IPS DF 4.7 (cell line): ENCODE data around the gene ZBTB1.

Experiments
- DNase-seq: peaks from one replicate; pipeline ENCODE4 v3.0.0-alpha.2; 2013; ENCODE audit warnings: low spot score; ENCODE audit errors: extremely low read depth

ZBTB1 gene, protein sequence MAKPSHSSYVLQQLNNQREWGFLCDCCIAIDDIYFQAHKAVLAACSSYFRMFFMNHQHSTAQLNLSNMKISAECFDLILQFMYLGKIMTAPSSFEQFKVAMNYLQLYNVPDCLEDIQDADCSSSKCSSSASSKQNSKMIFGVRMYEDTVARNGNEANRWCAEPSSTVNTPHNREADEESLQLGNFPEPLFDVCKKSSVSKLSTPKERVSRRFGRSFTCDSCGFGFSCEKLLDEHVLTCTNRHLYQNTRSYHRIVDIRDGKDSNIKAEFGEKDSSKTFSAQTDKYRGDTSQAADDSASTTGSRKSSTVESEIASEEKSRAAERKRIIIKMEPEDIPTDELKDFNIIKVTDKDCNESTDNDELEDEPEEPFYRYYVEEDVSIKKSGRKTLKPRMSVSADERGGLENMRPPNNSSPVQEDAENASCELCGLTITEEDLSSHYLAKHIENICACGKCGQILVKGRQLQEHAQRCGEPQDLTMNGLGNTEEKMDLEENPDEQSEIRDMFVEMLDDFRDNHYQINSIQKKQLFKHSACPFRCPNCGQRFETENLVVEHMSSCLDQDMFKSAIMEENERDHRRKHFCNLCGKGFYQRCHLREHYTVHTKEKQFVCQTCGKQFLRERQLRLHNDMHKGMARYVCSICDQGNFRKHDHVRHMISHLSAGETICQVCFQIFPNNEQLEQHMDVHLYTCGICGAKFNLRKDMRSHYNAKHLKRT

GRCh38 chr14:64504310-64504896 lies at the start of gene ZBTB1:
TSS of gene ZBTB1 (plus strand) at chr14:64504770. CDS start at chr14:64521505, 16,735 bp downstream.
- DNase-seq, result no peak

DNA sequence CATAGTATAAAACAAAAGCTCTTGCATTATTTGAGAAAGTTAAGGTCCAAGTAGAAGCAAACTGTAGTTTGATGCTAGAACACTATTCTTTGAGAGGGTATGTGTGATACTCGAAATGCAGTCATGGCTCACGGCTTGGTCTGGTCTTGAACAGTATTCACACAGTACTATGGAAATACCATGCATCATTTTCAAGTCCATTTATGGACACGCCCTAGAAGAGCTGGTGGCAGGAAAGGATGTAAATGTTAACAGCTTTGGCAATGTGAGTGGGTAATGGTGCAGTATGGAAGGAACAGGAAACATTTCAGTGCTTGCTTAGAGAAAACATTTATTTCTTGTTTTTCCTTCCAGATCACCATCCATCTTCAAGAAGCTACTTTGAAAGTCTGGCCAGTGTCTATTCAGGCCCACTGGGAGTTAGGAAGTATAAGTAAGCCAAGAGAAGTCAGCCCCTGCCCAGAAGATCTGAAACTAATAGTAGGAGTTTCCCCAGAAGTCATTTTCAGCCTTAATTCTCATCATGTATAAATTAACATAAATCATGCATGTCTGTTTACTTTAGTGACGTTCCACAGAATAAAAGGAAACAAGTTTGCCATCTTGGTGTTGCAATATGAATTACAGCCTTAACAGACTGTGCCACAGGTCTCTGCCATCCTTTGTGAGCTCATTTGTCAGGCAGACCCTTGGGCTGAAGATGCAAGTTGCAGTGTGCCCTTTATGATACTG lies 45.0 kb upstream of the ZBTB1 start:
- no peak for DNase-seq

- no peak for DNase-seq
Observed at GRCh38 chr14:64461221-64461620, 43.3 kb upstream of the ZBTB1 start.

DNA sequence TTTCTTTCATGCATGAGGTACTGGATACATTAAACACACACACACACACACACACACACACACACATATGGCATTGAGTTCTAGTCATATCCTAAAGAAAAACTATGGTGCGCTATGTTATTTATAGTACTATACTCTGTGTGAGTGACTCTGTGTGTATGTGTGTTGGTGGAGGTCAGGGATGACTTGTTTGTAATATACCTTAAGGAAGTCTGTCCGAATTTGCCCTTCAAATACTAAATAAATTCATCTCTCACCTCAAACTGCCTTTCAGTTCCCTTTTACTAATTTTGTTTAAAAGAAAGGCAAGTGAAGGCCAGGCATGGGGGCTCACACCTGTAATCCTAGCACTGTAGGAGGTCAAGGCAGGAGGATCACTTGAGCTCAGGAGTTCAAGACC lies 41.4 kb upstream of the ZBTB1 start:
- no peak for DNase-seq

GRCh38 chr14:64463873-64464272 lies 40.7 kb upstream of the ZBTB1 start:
- DNase-seq, result no peak

- peak; percentile 11 for DNase-seq
Observed at GRCh38 chr14:64464651-64465050, 39.9 kb upstream of the ZBTB1 start.

DNA sequence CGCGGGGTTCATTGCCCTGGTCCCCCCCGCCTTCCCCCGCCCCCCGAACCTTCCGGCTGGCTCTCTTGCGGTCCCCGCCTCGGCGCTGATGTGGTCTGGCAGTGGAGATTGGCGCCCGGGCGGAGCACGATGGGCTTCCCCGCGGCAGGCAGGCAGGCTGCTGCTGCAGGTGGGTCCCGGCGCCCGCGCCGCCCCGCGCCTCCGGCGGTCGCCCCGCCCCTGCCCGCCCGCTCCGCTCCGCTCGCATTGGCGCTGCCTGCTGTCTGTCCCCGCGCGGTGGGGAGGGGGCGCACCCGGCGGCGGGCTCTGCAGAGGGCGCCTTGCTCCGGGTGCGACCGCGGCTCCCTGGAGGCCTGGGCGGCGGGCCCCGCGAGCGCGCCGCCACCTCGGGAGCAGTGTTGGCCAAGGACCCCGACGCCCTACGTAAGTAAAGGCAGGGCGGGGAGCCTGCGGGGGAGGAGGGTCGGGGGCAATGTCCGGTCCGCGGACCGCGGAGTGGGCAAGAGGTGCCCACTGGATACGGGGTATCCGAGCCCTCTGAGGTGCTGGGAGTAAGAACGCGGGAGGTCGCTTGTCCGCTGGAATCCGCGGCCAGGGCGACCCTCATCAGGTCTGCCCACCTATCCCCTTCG lies 39.3 kb upstream of the ZBTB1 start, which contains the start of gene AKAP5:
Gene AKAP5 (plus strand): TSS at position 309 of the 632 bp plus-strand sequence. CDS start 2,896 bp downstream, outside the sequence.
- no peak for DNase-seq

- peak; percentile 46 for DNase-seq
Observed at GRCh38 chr14:64465831-64466554, 38.6 kb upstream of the ZBTB1 start.

DNA sequence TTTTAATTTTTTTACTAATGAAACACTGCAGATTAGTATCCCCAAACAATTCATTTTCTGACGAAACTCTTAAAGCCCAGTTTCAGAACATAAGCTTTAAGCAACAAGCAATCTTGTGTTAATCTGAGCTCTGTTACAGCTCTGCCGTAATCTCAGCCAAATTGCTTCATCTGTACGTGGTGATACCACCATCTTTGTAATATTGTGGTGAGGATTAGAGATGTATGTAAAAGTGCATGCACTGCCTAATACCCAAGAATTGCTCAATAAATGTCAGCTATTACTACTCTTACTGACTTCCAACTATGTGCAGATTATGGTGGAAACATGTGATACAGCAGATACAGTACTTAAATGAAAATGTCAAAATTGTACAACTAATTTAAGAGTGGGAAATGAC lies 37.5 kb upstream of the ZBTB1 start:
- DNase-seq, result no peak

DNA sequence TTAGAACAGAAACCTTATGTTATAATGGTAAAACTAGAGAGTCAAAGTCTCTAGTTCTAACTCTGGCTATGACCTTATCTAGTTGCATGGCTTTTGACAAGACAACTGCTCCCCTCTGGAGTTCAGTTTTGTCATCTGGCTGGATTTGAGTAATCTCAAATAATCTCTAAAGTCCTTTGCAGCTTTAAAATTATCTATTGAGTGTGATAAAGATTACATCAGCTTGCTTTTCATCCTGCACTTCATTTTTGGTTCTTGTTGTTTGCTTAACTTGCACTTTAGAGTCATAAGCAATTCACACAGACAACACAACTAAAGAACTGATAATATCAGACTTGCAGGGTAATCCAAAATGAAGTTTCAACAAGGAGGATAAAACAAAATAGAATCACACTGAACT lies 37.0 kb upstream of the ZBTB1 start:
- DNase-seq, result no peak

- no peak for DNase-seq
Observed at GRCh38 chr14:64468451-64468850, 36.1 kb upstream of the ZBTB1 start.

- DNase-seq, result no peak
Observed at GRCh38 chr14:64474041-64474440, 30.5 kb upstream of the ZBTB1 start.

- DNase-seq, result no peak
Observed at GRCh38 chr14:64474698-64475097, 29.9 kb upstream of the ZBTB1 start.

GRCh38 chr14:64475585-64476273 lies 28.8 kb upstream of the ZBTB1 start:
- DNase-seq, result no peak

- DNase-seq, result no peak
Observed at GRCh38 chr14:64476438-64476837, 28.1 kb upstream of the ZBTB1 start.

DNA sequence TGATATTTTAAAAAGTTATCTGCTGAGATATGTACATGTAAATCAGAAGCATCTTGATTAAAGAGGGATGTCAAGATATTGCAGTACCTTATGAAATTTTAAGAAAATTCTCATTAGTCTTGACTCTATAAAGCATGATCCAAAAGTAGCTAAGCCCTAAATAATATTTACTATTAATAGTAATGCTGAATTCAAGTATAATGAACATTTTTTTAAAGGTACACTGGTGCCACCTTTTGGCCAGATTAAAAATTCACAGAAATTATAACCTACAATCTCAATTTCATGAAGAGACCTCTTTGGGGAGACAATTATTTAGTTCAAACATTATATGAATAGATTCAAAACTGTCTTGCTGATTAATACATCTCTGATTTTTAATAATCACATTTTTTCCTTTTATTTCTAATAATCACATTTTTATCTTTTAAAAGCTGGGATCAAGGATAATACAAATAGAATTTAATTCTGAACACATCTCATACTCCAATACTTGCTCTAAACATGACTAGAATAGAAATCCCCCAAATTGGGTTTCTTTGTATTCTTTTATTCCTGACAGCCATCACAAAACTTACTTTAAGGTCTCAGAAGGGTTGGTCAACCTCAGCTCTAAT lies 25.8 kb upstream of the ZBTB1 start:
- DNase-seq, result no peak

GRCh38 chr14:64488590-64489099 lies 15.9 kb upstream of the ZBTB1 start:
- DNase-seq, result no peak

DNA sequence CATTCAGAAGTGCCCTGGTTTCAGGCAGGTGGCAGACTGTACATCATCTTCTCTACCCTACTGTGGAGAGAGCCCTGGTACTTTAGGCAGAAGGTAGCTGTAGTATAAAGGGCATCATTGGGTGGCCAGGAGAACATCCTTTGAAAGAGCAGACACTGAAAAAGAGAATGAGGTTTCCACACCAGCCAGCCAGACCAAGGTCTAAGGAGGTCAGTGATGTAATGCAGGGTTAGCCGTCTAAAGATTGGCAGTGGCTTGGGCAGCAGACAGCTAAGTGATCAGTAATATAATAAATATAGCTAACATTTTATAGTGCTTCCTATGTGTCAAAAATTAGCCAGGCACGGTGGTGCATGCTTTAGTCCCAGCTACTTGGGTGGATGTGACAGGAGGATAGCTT lies 12.9 kb upstream of the ZBTB1 start:
- DNase-seq, result no peak

GRCh38 chr14:64493455-64493854 lies 11.1 kb upstream of the ZBTB1 start:
- DNase-seq, result no peak
